Medulla oblongata (tissue), 1 donor: ENCODE data around the gene RBBP8NL.
A peak's percentile ranks its signal among the peaks of the same experiment; 100 is the strongest.
"Not testable (repeated sequence)": the region's sequence is repeated elsewhere in the genome, so short reads cannot be mapped to it uniquely, and the experiment has no call there.

Source experiments
- DNase-seq: peaks from one replicate; pipeline ENCODE4 v3.0.0-alpha.2; 2015; ENCODE audit errors: extremely low spot score

RBBP8NL gene

GRCh38 chr20:62445553-62446340, 18.4 kb upstream of the RBBP8NL start:
- no peak for DNase-seq

DNA sequence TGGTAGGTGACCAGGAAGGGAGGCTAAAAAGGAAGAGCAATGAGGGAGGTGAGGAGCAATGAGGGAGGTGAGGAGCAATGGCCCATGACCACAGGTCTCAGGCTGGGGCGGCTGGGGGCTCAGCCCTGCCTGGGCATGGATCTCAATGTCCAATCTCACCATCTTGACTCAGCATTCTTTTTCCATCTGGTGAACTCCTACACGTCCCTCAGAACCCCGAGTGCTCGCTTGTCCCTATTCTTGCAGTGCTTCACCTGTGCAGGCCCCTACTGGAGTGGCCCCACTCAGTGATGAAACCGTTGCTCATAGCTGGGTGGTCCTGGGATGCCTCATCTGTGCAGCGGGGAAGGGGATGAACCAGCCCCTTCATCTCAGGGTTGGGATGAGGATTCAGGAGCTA, 16.9 kb upstream of the RBBP8NL start:
- DNase-seq, result no peak

- no peak for DNase-seq
Measured at GRCh38 chr20:62441987-62442539, 14.7 kb upstream of the RBBP8NL start.

DNA sequence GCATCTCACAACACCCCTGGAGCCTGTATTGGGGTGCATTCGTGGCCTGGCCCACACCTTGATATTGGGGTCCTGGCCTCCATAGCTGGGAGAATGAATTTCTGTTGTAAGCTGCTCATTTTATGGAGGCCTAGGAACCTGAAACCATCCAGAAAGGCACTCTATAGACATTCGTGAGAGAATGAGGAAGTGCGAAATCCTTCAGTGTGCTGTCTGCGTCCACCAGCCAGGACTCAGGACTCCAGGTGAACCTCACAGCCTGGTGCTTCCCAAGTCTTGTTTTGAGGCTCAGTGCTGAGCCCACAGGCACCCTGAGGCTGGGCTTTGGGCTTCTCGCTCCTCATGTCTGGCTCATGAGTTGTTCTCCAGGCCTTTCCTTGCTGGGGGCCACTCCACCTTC, 11.9 kb upstream of the RBBP8NL start:
- DNase-seq, result no peak

DNA sequence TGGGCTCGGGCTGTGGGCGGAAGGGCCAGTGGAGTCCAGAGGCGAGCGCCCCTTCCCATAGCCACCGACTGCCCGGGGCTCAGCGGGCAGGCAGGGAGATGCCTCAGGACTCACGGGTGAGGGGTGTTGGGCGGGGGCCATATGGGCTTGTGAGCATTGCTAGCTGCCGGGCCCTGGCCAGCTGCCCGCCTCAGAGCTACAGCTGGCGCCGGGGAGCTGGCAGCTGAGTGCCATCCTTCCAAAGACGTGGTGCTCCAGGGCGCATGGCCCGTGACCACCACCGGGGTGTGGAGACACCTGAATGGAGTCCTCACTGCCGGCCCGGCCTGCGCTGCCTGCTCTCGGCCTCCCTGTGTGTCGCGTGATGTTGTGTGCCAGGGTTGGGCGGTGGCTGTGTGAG, 10.6 kb upstream of the RBBP8NL start:
- DNase-seq, result no peak

GRCh38 chr20:62437496-62437895, 10.2 kb upstream of the RBBP8NL start:
- DNase-seq, result no peak

- DNase-seq, result no peak
Measured at GRCh38 chr20:62436692-62437091, 9.4 kb upstream of the RBBP8NL start.

DNA sequence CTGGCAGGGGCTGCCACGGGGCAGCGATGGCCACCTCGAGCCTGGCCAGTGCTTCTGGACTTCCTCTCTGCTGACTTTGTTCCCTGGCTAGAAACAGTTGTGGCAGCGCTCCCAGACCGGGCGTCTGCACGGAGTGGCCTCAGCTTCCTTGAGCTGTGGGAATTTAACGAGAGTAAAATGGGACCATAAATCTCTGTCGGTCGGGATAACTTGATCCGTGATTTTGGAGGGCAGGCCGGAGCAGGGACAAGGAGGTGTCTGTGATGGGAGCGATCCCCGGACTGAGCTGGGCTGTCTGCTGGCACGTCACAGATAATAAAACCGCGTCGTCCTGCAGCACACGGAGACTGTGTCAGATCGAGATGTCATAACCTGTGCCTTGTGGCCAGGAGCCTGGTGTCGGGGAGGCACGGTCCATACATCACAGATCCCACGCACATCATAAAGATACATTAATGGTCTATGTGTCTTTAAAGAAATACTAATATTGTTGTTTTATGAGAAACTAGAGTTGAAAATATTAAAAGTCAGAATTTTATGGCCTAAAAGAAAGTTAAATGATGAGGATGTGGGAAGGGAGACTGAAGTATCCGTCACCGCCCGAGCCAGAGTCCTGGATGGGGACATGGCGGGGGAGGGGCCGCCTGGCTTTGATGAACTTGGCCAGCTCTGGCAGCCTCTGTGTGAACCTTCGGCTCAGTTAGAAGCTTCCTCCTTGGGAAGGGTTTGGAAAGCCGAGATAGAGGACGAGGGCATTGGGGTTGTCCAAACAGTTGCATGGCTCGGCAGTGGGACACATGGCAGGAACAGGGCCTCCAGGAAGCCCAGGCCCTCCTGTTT, 6.5 kb upstream of the RBBP8NL start:
- DNase-seq, result peak; percentile 60

DNA sequence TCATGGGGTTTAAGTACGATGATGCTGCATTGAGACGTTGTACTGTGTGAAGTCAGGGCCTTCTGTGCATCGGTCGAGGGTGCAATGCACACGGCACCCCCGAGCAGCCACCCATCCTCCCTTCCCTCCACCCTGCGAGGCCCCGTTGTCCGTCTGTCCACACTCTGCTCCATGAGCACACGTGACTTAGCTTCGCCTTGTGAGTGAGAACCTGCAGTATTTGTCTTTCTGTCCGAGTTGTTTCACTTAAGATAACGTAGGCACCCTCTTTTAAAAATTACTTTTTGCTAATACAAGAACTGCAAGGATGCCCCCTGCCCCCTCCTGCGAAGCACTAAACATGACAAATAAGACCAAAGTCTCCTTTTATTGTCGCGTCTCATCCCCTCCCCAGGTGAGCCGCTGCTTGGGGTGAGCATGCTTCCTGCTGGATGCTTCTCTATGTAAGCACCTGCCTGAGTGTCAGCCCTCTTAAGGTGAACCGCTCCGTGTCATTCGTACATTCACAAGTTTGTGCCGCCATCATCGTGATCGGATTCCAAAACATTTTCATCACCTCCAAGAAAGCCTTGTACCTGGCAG, 3.6 kb upstream of the RBBP8NL start:
- DNase-seq, result no peak

- no peak for DNase-seq
Measured at GRCh38 chr20:62430311-62430853, 3.0 kb upstream of the RBBP8NL start.

DNA sequence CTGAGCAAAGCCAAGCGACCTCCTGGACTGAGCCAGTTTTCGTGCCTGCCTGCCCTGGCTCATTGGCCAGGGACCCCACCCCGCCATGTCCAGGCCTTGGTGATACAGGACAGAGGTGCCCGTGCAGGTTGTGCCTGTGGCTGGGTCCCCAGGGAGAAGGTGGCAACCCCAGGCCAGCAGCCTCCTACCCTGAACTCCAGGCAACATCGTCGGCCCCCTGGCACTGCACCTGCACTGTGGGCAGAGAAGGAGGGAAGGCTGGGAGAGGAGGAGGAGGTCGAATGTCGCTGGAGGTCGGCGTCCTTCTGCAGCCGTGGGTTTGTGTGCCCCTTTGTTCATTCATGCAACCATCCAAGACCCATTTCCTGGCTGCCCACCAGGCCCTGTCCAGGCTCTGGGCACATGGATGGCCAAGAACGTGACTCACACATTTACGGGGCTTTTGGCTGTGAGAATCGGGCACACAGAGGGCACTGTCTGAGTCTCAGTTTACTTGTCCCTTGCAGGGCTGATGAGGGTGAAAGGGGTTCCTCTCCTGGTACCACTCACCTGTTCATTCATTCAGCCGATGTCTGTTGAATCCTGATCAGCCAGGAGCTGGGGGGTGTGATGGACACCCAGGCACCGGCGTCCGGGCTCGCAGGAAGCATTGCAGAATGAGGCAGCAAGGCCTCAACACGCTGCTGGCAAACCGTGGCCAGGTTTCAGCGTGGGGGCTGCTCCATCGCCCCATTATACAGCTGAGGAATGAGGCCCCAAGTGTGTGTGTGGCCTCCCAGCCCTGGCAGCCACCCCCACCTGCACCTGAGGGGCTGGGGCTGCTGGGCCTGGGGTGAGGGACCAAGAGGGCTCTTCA, 2.3 kb upstream of the RBBP8NL start:
- no peak for DNase-seq

DNA sequence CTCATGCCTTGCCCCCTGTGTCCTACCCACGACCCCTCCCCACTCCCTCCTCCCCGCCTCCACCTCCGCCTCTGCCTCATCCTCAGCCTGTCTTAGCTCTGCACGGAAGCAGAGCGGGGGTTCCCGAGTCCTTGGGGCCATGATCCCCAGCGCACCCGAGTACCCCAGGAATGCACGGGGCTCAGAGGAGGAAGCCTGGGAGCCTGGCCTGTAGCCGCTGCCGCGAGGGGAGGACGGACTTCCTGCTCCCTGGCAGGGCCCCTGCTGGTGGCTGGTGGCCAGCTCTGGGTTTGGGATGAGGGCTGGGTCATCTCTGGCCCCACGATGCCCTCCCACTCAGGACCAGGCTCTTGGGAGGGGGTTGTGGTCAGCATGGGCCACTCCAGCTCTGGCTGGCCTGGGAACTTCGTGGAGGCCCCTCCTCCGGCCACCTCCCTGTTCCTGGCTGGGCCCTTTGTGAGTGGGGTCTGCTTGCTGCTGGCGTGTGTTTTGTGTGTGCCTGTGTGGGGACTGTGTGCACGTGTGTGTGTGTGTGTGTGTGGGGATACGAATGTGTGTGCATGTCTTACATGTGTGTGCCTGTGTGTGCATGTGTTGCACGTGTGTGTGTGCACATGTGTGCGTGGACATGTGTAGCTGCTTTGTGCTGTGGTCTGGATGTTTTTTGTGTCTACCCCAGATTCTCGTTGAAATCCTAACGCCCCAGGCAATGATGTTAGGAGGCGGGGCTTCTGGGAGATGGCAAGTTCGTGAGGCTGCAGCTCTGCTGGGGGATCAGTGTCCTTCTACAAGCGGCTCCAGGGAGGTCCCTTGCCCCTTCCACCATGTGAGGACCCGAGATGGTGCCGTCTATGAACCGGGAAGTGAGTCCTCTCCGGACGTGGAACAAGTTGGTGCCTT, 1.3 kb upstream of the RBBP8NL start:
- DNase-seq, result no peak

GRCh38 chr20:62428002-62428372, 648 bp upstream of the RBBP8NL start:
- DNase-seq, result no peak

DNA sequence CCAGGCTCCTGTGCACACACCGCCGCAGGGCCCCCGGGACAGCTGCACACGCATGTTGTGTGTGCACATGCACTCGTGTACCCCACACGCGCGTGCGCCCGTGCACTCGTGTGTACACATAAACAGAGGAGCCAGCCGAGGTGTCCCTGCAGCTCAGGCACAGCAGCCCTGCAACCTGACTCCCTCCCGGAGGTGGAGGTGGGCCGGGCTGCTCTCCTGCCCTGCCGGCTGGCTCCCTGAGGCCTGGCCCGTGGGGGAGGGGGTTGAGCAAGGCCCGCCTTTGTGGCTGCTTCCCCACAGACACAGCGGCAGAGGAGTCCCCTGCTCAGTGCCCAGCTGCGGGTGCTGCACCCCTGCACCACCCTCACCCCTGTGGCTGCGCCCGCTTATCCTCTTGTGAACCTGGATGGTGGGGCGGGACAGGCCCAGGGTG, 624 bp downstream of the RBBP8NL start:
- DNase-seq, result no peak

DNA sequence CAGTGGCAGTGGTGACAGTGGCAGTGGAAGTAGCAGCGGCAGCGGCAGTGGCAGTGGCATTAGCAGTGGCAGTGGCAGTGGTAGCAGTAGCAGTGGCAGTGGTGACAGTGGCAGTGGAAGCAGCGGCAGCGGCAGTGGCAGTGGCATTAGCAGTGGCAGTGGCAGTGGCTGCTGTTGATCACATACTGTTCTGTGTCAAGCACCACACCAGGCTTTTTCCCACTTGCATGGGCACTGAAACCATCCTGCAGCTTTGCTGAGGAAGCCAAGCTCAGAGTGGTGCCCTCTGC, 1.3 kb downstream of the RBBP8NL start:
- not testable (repeated sequence) for DNase-seq

GRCh38 chr20:62425281-62426058, 1.9 kb downstream of the RBBP8NL start:
- no peak for DNase-seq

- no peak for DNase-seq
Measured at GRCh38 chr20:62424249-62425107, 2.9 kb downstream of the RBBP8NL start.

DNA sequence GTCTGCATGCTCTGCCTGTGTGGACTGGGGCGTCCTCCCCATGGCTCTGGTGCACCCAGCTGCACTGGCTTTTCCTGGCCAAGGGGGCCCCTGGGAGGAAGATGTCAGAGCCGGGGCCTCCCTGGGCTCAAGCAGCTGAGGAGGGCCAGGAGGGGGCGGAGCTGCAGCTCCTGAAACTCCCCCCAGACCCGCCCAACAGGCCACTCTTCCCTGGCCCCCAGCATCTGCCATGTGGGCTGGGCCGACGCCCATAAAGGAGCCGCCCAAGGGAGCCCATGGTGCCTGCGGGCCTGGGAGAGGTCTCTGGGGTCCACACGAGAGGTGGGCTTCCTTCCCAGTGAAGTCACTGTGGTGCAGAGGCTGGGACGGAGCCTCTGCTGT, 4.0 kb downstream of the RBBP8NL start:
- DNase-seq, result no peak
